Calu3 (cell line): ENCODE data around the gene NEURL2. TPM values are rescaled to one million over a fixed set of nuclear protein-coding genes. Genes with fewer than 3 reads are reported as not detected.
"Not testable (repeated sequence)": the region's sequence is repeated elsewhere in the genome, so short reads cannot be mapped to it uniquely, and the experiment has no call there.

ENCODE experiments used
- BruUV-seq: library from RNA; stranded (reverse); fragments of 400-500 nt; replicated peaks from 2 replicates; lab custom pipeline; 2021; lab: Mats Ljungman, UMichigan
- CTCF ChIA-PET: fragments of 300-600 bp; sonication (Branson Sonifier 250); formaldehyde crosslinking; loops from one replicate; lab custom pipeline; 2022; ENCODE audit warnings: antibody characterized with exemption; lab: Charles Lee
- DNase-seq: peaks from one replicate; pipeline ENCODE4 v3.0.0; 2022
- H3K27ac Mint-ChIP-seq: one replicate; pipeline ENCODE4 v1.8.0; 2022; ENCODE audit warnings: mixed read lengths; ENCODE audit not compliant: unreplicated experiment
- H3K27me3 Mint-ChIP-seq: one replicate; pipeline ENCODE4 v1.8.0; 2022; ENCODE audit warnings: mixed read lengths; ENCODE audit not compliant: unreplicated experiment
- H3K36me3 Mint-ChIP-seq: one replicate; pipeline ENCODE4 v1.8.0; 2022; ENCODE audit warnings: mild to moderate bottlenecking, moderate library complexity, mixed read lengths; ENCODE audit not compliant: insufficient read depth, unreplicated experiment
- H3K4me1 Mint-ChIP-seq: one replicate; pipeline ENCODE4 v1.8.0; 2022; ENCODE audit warnings: mild to moderate bottlenecking, low read depth, mixed read lengths; ENCODE audit not compliant: unreplicated experiment
- H3K4me3 Mint-ChIP-seq: one replicate; pipeline ENCODE4 v1.8.0; 2022; ENCODE audit warnings: mild to moderate bottlenecking, low read depth, moderate library complexity, mixed read lengths; ENCODE audit not compliant: unreplicated experiment
- H3K9me3 Mint-ChIP-seq: one replicate; pipeline ENCODE4 v1.8.0; 2022; ENCODE audit warnings: low read depth, mixed read lengths; ENCODE audit not compliant: unreplicated experiment
- intact Hi-C: fragments of 100-400 bp; cut with micrococcal nuclease; formaldehyde crosslinking; loops from one replicate; pipeline ENCODE4 v1.10.0; 2022; ENCODE audit not compliant: unreplicated experiment
- total RNA-seq: library from RNA; stranded (reverse); gene quantifications from 2 replicates; pipeline ENCODE4 v1.2.3, GENCODE V29; 2022
- TF ChIP-seq, protein P1 (sequence below): fragments of 200-600 bp; IDR thresholded peaks from one replicate; pipeline ENCODE4 v1.8.0; 2022; ENCODE audit warnings: antibody characterized with exemption; ENCODE audit not compliant: unreplicated experiment

Gene NEURL2
- total RNA-seq, 1 experiment from 2014 or later = 6.8 TPM

DNA sequence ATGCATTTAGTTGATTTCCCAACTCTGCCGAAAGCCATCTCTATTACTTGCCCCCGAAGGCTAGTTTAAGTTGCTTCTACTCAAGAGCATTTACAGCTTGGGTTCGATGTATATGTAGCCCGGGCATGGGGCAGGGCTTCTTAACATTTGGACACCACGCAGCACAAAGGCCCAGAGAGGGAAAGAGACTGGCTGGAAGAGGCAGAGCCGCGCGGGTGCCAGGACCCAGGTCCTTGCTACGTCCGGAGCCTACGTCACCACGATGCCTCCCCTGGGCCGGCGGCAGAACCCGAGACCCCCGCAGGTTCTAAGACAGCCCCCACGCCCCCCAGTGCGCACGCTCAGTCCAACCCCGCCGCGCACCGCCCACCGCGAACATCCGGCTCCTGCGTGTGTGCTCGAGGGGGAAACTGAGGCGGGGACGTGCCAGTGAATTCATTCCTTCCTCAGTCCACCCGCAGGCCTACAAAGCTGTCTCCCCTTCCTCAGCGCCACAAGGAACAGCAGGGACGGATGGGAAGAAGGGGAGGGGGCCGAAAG lies 43.1 kb upstream of the NEURL2 start:
- peak; percentile 58 for DNase-seq
- H3K36me3 Mint-ChIP-seq = peaks cover 58% of the 10 kb centered on the region
- intact Hi-C loops = no loop called here

DNA sequence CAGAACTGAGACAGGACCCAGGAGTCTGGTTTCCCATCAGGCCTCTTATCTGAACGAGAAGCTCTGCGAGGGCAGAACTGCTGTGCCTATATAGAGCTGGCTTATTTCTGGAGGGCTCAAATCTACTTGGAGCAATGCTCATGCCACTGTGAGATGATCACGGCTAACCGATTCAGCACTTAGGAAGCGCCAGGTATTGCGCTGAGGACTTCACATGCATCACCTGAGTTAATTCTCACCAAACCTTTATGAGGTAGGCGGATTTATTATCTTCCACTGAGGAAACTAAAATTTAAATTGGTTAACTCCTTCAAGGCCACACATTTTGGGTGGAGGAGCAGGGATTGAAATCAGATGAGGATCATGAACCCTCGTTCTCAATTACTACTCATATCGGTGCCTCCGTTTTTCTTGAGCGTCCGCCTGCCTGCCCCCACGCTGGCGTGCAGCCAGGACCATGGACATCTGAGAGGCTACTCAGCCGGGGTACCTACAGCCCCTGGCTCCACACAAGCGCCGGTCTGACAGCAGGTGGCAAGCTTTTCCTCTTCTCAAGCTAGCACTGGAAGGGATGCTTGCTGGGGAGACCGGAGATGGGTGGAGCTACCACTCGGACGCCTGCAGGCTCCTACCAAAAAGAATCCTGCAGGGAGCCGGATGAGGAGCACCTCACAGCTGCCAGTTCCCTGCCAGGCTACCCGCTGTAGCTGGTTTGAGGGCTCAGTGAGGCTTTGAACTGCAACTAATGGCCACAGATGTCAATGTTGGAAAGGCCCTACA lies 42.4 kb upstream of the NEURL2 start:
- TF ChIP-seq, protein P1, sequence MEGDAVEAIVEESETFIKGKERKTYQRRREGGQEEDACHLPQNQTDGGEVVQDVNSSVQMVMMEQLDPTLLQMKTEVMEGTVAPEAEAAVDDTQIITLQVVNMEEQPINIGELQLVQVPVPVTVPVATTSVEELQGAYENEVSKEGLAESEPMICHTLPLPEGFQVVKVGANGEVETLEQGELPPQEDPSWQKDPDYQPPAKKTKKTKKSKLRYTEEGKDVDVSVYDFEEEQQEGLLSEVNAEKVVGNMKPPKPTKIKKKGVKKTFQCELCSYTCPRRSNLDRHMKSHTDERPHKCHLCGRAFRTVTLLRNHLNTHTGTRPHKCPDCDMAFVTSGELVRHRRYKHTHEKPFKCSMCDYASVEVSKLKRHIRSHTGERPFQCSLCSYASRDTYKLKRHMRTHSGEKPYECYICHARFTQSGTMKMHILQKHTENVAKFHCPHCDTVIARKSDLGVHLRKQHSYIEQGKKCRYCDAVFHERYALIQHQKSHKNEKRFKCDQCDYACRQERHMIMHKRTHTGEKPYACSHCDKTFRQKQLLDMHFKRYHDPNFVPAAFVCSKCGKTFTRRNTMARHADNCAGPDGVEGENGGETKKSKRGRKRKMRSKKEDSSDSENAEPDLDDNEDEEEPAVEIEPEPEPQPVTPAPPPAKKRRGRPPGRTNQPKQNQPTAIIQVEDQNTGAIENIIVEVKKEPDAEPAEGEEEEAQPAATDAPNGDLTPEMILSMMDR = peak; percentile 44
- DNase-seq = peak; percentile 90
- intact Hi-C loops = no loop called here
- Mint-ChIP-seq H3K9me3 (no peaks in the 10 kb centered on the region), H3K4me1 (peaks cover 4% of the 10 kb centered on the region), H3K4me3 (peak overlapping the region; percentile 100), H3K27ac (peak overlapping the region; percentile 99), H3K36me3 (peaks cover 53% of the 10 kb centered on the region), H3K27me3 (peaks cover 4% of the 10 kb centered on the region)
- no TSS peak for BruUV-seq
- CTCF ChIA-PET = interaction anchor here (0.6 to 2.3 kb wide), 11 partner anchors 9 to 134 kb away, joined by 3 to 7 read pairs (median 3); partner anchors contain the start of gene ZSWIM1

More for the DNA sequence above, 43.1 kb upstream of the NEURL2 start:
- BruUV-seq = TSS peak; percentile 72
- H3K9me3 Mint-ChIP-seq = no peaks in the 10 kb centered on the region
- TF ChIP-seq, protein P1 = no peak
- no peaks in the 10 kb centered on the region for H3K27me3 Mint-ChIP-seq
- H3K4me1 Mint-ChIP-seq = peaks cover 6% of the 10 kb centered on the region
- peak overlapping the region; percentile 99 for H3K27ac Mint-ChIP-seq
- peak overlapping the region; percentile 100 for H3K4me3 Mint-ChIP-seq
- CTCF ChIA-PET = interaction anchor here (0.6 to 2.3 kb wide), 13 partner anchors 10 to 135 kb away, joined by 3 to 7 read pairs (median 4); partner anchors contain the start of gene ZSWIM1

DNA sequence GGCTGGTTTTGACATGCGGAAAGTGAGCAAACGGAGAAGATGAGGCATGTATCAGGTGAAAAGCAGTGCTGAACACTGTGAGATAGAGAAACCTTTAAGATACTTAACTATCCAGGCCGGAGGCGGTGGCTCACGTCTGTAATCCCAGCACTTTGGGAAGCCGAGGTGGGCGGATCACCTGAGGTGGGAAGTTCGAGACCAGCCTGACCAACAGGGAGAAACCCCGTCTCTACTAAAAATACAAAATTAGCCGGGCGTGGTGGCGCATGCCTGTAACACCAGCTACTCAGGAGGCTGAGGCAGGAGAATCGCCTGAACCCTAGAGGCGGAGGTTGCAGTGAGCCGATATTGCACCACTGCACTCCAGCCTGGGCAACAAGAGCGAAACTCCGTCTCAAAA lies 40.7 kb upstream of the NEURL2 start:
- CTCF ChIA-PET, H3K4me1 Mint-ChIP-seq, intact Hi-C loops, DNase-seq, H3K27ac Mint-ChIP-seq, H3K4me3 Mint-ChIP-seq, BruUV-seq, H3K9me3 Mint-ChIP-seq: not testable (repeated sequence)
- H3K27me3 Mint-ChIP-seq = peaks cover 21% of the 10 kb centered on the region
- peaks cover 40% of the 10 kb centered on the region for H3K36me3 Mint-ChIP-seq

DNA sequence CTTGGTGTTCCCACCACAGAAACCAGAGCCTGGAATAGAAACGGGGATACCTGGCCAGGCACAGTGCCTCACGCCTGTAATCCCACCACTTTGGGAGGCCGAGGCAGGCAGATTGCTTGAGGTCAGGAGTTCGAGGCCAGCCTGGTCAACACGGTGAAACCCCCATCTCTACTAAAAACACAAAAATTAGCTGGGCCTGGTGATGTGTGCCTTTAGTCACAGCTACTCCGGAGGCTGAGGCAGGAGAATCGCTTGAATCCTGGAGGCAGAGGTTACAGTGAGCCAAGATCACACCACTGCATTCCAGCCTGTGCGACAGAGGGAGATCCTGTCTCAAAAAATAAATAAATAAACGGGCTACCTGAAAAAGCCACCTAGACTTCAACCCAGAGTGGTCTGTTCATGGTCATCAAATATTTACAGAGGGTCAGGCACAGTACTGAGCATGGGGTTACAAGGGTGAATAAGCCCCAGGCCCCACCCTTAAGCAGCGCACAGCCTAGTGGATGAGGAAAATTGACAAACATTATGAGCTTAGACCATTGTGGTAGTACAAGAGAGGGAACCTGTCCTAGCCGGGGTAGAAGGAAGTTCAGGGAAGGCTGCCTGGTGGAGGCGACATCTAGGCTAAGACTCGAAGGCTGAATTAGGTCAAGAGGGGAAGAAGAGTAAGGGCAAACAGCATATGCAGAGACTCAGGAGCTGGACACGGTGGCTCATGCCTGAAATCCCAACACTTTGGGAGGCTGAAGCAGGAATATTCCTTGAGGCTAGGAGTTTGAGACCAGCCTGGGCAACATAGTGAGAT lies 36.3 kb upstream of the NEURL2 start:
- intact Hi-C loops = no loop called here
- DNase-seq = no peak
- peaks cover 43% of the 10 kb centered on the region for H3K27me3 Mint-ChIP-seq
- no peak overlapping the region for H3K4me3 Mint-ChIP-seq
- H3K36me3 Mint-ChIP-seq = peaks cover 6% of the 10 kb centered on the region
- CTCF ChIA-PET = interaction anchor here (0.6 to 0.7 kb wide), 3 partner anchors 12 to 108 kb away, joined by 3 to 7 read pairs (median 3); no protein-coding TSS in a partner anchor
- TF ChIP-seq, protein P1 = no peak
- no peaks in the 10 kb centered on the region for H3K9me3 Mint-ChIP-seq
- no peak overlapping the region for H3K27ac Mint-ChIP-seq
- no peaks in the 10 kb centered on the region for H3K4me1 Mint-ChIP-seq
- BruUV-seq = no TSS peak
